Measurements from ENCODE around the gene MECP2.

MECP2 gene

GRCh38 chrX:154125391-154126040, 28.0 kb upstream of the MECP2 start:
- H3K27me3 ChIP-seq (ENCODE audit: insufficient read depth, low read depth): no peaks in the 10 kb centered on the region

GRCh38 chrX:154123241-154124219, 26.0 kb upstream of the MECP2 start:
- TF ChIP-seq CTCF (conservative IDR thresholded peaks at IDR 0.05; ENCODE audit: low read depth, low read length): no peak
- Histone ChIP-seq H3K36me3 (ENCODE audit: insufficient read depth) (no peaks in the 10 kb centered on the region), H3K27me3 (ENCODE audit: insufficient read depth, low read depth) (no peaks in the 10 kb centered on the region), H4K20me1 (ENCODE audit: insufficient read depth) (no peaks in the 10 kb centered on the region), H3K9ac (no peak overlapping the region), H3K4me3 (IDR thresholded peaks at IDR 0.05; ENCODE audit: insufficient read depth, low read depth, low read length) (no peak overlapping the region), H3K4me2 (no peak overlapping the region), H3K79me2 (ENCODE audit: insufficient read depth, low read depth) (no peaks in the 10 kb centered on the region), H3K4me1 (ENCODE audit: low read depth, poor library complexity, severe bottlenecking) (peaks cover 8% of the 10 kb centered on the region), H2AFZ (ENCODE audit: low read depth) (no peak overlapping the region; the same call in 1 of the 2 replicates), H3K27ac (no peak overlapping the region)

More at GRCh38 chrX:154125391-154126040, 28.0 kb upstream of the MECP2 start:
- Histone ChIP-seq H4K20me1 (ENCODE audit: insufficient read depth) (no peaks in the 10 kb centered on the region), H3K4me3 (IDR thresholded peaks at IDR 0.05; ENCODE audit: insufficient read depth, low read depth, low read length) (no peak overlapping the region), H2AFZ (ENCODE audit: low read depth) (no peak overlapping the region), H3K4me1 (ENCODE audit: low read depth, poor library complexity, severe bottlenecking) (peaks cover 8% of the 10 kb centered on the region), H3K9ac (no peak overlapping the region), H3K4me2 (no peak overlapping the region), H3K36me3 (ENCODE audit: insufficient read depth) (no peaks in the 10 kb centered on the region), H3K27ac (no peak overlapping the region), H3K79me2 (ENCODE audit: insufficient read depth, low read depth) (no peaks in the 10 kb centered on the region)
- no peak for TF ChIP-seq CTCF (conservative IDR thresholded peaks at IDR 0.05; ENCODE audit: low read depth, low read length)

GRCh38 chrX:154121961-154122360, 24.4 kb upstream of the MECP2 start:
- no peak for TF ChIP-seq CTCF (conservative IDR thresholded peaks at IDR 0.05; ENCODE audit: low read depth, low read length)
- peaks cover 8% of the 10 kb centered on the region for H3K4me1 ChIP-seq (ENCODE audit: low read depth, poor library complexity, severe bottlenecking)
- H3K4me2 ChIP-seq: no peak overlapping the region
- H3K4me3 ChIP-seq (IDR thresholded peaks at IDR 0.05; ENCODE audit: insufficient read depth, low read depth, low read length): no peak overlapping the region
- H3K79me2 ChIP-seq (ENCODE audit: insufficient read depth, low read depth): no peaks in the 10 kb centered on the region
- no peaks in the 10 kb centered on the region for H3K27me3 ChIP-seq (ENCODE audit: insufficient read depth, low read depth)
- no peak overlapping the region for H2AFZ ChIP-seq (ENCODE audit: low read depth)
- no peaks in the 10 kb centered on the region for H3K36me3 ChIP-seq (ENCODE audit: insufficient read depth)
- H4K20me1 ChIP-seq (ENCODE audit: insufficient read depth): no peaks in the 10 kb centered on the region
- H3K9ac ChIP-seq: no peak overlapping the region
- H3K27ac ChIP-seq: no peak overlapping the region

- Histone ChIP-seq H2AFZ (ENCODE audit: low read depth) (no peak overlapping the region), H3K4me1 (ENCODE audit: low read depth, poor library complexity, severe bottlenecking) (peaks cover 8% of the 10 kb centered on the region), H3K27me3 (ENCODE audit: insufficient read depth, low read depth) (no peaks in the 10 kb centered on the region), H3K79me2 (ENCODE audit: insufficient read depth, low read depth) (no peaks in the 10 kb centered on the region), H4K20me1 (ENCODE audit: insufficient read depth) (no peaks in the 10 kb centered on the region), H3K4me2 (no peak overlapping the region), H3K27ac (no peak overlapping the region), H3K9ac (no peak overlapping the region), H3K4me3 (IDR thresholded peaks at IDR 0.05; ENCODE audit: insufficient read depth, low read depth, low read length) (no peak overlapping the region), H3K36me3 (ENCODE audit: insufficient read depth) (no peaks in the 10 kb centered on the region)
- TF ChIP-seq CTCF (conservative IDR thresholded peaks at IDR 0.05; ENCODE audit: low read depth, low read length): no peak
These were observed 23.7 kb upstream of the MECP2 start for GRCh38 chrX:154121207-154121606.
